KMS-11 (cell line): Measurements from ENCODE around the gene PRLR.
A peak's percentile ranks its signal among the peaks of the same experiment; 100 is the strongest.

ENCODE experiments used
- H2AFZ ChIP-seq: fragments of 200-600 bp; sonication (generic); 2 replicates; pipeline ENCODE4 v1.6.1; 2016; ENCODE audit warnings: antibody characterized with exemption, mixed run types, low read depth
- H3K27ac ChIP-seq: fragments of 200-600 bp; sonication (generic); 2 replicates; pipeline ENCODE4 v1.6.1; 2016; ENCODE audit warnings: mild to moderate bottlenecking, mixed run types
- H3K27me3 ChIP-seq: fragments of 200-600 bp; sonication (generic); 2 replicates; pipeline ENCODE4 v1.6.1; 2017; ENCODE audit warnings: mild to moderate bottlenecking, low read depth, mixed run types, moderate library complexity; ENCODE audit not compliant: insufficient read depth
- H3K36me3 ChIP-seq: fragments of 200-600 bp; sonication (generic); 2 replicates; pipeline ENCODE4 v1.6.1; 2017; ENCODE audit warnings: mild to moderate bottlenecking, mixed run types; ENCODE audit not compliant: insufficient read depth
- H3K4me1 ChIP-seq: fragments of 200-600 bp; sonication (generic); 2 replicates; pipeline ENCODE4 v1.6.1; 2016; ENCODE audit warnings: mild to moderate bottlenecking, low read depth, mixed run types; ENCODE audit not compliant: poor library complexity, severe bottlenecking
- H3K4me2 ChIP-seq: fragments of 200-600 bp; sonication (generic); 2 replicates; pipeline ENCODE4 v1.7.0; 2016; ENCODE audit warnings: mild to moderate bottlenecking, mixed run types
- H3K4me3 ChIP-seq: fragments of 200-600 bp; sonication (generic); IDR thresholded peaks from 2 replicates; pipeline ENCODE4 v1.6.1; 2017; ENCODE audit warnings: low read depth, low read length, mixed read lengths; ENCODE audit not compliant: insufficient read depth
- H3K79me2 ChIP-seq: fragments of 200-600 bp; sonication (generic); 2 replicates; pipeline ENCODE4 v1.6.1; 2016; ENCODE audit warnings: low read depth, mixed run types; ENCODE audit not compliant: insufficient read depth
- H3K9ac ChIP-seq: fragments of 200-600 bp; sonication (generic); 2 replicates; pipeline ENCODE4 v1.6.1; 2016; ENCODE audit warnings: mild to moderate bottlenecking, mixed run types
- H4K20me1 ChIP-seq: fragments of 200-600 bp; sonication (generic); 2 replicates; pipeline ENCODE4 v1.6.1; 2016; ENCODE audit warnings: mild to moderate bottlenecking, mixed run types; ENCODE audit not compliant: insufficient read depth
- TF ChIP-seq, protein P1 (sequence below): fragments of 200-600 bp; sonication (generic); conservative IDR thresholded peaks from 2 replicates; pipeline ENCODE4 v1.6.1; 2017; ENCODE audit warnings: low read depth, mild to moderate bottlenecking, antibody characterized with exemption, low read length, moderate library complexity, mixed read lengths

Gene PRLR

DNA sequence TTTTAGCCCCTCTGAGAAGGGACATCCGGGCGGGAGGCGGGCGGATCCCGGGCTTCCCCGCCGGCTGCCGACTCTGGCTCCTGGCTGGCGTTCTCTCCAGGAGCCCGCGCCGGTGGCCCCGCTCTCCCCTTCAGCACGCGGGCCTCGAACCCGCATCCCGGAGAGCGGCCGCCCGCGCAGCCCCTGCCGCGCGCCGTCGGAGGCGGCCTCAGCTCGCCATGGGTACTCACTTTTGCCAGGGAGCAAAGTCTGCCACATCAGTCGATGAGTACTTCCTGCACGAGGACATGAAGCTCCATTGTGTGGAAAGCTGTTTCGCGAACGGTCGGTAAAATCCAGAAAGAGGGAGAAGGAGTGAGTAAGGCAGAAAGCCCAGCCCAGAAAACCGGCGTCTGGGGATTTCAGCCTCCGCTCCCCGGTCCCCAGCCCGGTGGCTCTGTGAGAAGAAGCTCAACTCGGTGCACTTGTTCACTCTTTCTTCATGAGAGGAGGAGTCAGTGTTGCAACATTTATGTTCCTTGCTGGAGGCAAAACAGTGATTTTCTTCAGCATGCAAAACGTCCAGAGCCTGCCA is at the start of gene PRLR:
Gene PRLR (minus strand): TSS at position 450 of the 574 bp plus-strand sequence. CDS start 140,867 bp downstream, outside the sequence.
- Histone ChIP-seq H3K9ac (no peak within 1 kb of the TSS), H3K36me3 (no peaks in the 10 kb centered on the region), H3K4me2 (peak within 1 kb of the TSS; percentile 57), H3K27ac (no peak within 1 kb of the TSS), H3K4me3 (no peak within 1 kb of the TSS), H2AFZ (peak within 1 kb of the TSS; percentile 81), H4K20me1 (no peaks in the 10 kb centered on the region), H3K4me1 (peaks cover 9% of the 10 kb centered on the region), H3K27me3 (no peaks in the 10 kb centered on the region), H3K79me2 (no peaks in the 10 kb centered on the region)
- TF ChIP-seq, protein P1, sequence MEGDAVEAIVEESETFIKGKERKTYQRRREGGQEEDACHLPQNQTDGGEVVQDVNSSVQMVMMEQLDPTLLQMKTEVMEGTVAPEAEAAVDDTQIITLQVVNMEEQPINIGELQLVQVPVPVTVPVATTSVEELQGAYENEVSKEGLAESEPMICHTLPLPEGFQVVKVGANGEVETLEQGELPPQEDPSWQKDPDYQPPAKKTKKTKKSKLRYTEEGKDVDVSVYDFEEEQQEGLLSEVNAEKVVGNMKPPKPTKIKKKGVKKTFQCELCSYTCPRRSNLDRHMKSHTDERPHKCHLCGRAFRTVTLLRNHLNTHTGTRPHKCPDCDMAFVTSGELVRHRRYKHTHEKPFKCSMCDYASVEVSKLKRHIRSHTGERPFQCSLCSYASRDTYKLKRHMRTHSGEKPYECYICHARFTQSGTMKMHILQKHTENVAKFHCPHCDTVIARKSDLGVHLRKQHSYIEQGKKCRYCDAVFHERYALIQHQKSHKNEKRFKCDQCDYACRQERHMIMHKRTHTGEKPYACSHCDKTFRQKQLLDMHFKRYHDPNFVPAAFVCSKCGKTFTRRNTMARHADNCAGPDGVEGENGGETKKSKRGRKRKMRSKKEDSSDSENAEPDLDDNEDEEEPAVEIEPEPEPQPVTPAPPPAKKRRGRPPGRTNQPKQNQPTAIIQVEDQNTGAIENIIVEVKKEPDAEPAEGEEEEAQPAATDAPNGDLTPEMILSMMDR = no peak

DNA sequence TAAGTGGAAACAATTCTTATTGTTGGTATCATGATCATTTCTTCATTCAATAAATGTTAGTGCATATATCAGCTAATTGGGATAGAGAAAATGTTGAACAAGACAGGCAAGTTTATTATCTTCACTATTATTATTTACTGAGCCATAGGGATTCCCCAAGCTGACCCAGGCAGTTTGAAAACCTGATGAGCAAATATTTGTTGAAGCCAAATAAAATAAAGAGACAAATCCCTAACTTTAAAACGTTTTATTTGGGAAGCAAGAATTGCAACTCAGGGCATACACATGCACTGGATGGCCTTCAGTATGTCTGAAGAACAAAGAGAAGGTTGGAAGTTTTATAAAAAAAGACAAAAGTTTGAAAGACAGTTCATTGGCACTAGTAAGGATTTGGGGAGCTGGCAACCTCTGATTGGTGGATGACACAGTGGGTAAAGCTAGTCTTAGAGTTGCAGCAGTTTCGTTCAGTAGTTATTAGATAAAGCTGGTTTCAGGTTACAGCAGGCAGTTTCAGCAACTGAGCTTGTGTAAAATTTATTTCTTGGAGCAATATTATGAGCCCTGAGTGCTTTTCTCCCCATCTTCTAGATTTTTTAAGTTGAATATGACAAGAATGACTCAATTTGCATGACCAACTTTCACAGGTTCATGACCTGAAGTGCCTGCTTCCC is 44.7 kb upstream of the PRLR start:
- Histone ChIP-seq H3K4me2 (no peak overlapping the region), H3K27me3 (no peaks in the 10 kb centered on the region), H3K79me2 (no peaks in the 10 kb centered on the region), H3K36me3 (no peaks in the 10 kb centered on the region), H3K4me3 (no peak overlapping the region), H4K20me1 (no peaks in the 10 kb centered on the region), H3K9ac (no peak overlapping the region), H3K27ac (no peak overlapping the region), H3K4me1 (peaks cover 17% of the 10 kb centered on the region), H2AFZ (no peak overlapping the region)
- TF ChIP-seq, protein P1 = no peak

DNA sequence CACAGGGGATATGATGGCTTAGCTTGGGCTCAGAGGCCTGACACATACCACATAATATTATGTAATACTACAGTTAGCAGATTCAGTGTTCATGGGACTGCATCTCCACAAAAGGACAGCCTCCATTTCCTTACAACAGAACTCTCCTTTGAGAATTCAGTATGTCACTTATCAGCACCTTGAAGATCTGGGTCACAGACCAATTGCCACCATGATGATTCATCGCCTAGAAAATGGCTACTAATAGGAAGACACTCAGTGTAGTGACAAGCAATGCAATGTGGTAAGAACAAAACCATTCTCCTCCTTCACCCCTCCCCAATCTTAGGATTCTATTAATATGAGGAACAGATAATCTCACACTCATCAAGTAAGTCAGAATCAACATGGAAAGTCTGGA is 38.7 kb upstream of the PRLR start:
- no peak overlapping the region for H3K4me2 ChIP-seq
- no peak overlapping the region for H3K4me3 ChIP-seq
- no peak overlapping the region for H3K9ac ChIP-seq
- peaks cover 61% of the 10 kb centered on the region for H3K4me1 ChIP-seq
- no peaks in the 10 kb centered on the region for H3K36me3 ChIP-seq
- no peak overlapping the region for H2AFZ ChIP-seq
- TF ChIP-seq, protein P1 = no peak
- H4K20me1 ChIP-seq = no peaks in the 10 kb centered on the region
- H3K27ac ChIP-seq = no peak overlapping the region
- no peaks in the 10 kb centered on the region for H3K27me3 ChIP-seq
- H3K79me2 ChIP-seq = no peaks in the 10 kb centered on the region

DNA sequence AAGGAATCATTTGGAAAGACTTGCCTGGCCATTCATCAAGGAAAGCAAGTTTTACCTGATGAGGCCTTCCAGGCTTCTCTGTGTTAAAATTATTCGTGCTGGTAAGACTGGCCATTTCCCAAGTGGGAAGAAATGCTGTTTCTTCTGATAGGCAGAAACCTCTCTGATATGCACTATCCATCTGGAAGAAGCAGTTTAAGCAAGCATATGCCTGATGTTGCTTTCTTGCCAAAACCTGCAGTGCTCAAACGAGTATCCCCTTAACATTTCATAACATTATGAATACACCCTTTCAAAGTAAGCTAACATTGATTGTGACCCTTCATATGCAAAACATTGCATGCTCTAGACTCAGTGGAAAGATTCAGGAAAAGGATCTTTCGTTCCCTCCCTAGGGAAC is 36.0 kb upstream of the PRLR start:
- Histone ChIP-seq H3K4me2 (peak overlapping the region; percentile 87), H2AFZ (peak overlapping the region; percentile 47; the same call in 1 of the 2 replicates), H3K27ac (peak overlapping the region; percentile 42), H3K27me3 (no peaks in the 10 kb centered on the region), H4K20me1 (no peaks in the 10 kb centered on the region), H3K36me3 (no peaks in the 10 kb centered on the region), H3K4me3 (no peak overlapping the region), H3K79me2 (no peaks in the 10 kb centered on the region), H3K9ac (no peak overlapping the region; the same call in 1 of the 2 replicates), H3K4me1 (peaks cover 78% of the 10 kb centered on the region)
- TF ChIP-seq, protein P1 = no peak
